ENCODE measurements around the gene ENOX1. TPM values are rescaled to one million over a fixed set of nuclear protein-coding genes. Genes with fewer than 3 reads are reported as not detected.

Gene ENOX1
- total RNA-seq, 1 donor from 2014 or later = 1.1 TPM

DNA sequence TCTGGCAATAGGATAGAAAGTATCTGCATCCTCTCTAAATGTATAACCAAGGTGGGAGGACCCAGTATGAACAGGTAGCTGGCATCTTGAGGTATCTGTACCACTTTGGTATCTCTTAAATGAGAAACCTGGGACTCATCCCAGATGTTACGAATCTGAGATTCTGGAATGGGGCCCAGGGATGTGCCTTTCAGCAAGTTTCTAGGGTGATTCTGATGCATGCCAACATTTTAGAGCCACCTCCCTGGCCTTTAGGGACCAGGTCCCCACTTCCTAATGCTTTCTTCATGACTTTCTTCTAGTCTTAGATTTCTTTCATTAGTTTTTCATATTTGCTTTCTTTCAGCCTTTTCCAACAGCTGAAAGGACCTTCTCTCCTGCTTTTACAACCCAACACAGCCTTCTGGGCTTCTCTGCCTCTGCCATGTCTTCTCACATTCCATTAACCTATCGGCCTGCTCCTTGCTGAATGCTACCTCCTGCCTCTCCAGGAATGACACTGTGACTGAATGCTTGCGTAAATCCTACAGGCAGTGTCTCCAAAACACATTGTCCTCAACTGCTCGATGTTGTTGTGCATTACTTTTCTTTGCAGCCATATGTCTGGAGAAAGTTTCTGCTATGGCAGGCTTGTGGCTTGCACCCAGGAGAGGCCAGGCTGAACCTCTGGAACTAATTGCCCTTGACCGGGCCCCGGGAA, 479.4 kb downstream of the ENOX1 start:
- H3K4me2 ChIP-seq = no peak overlapping the region
- no peak overlapping the region for H3K4me3 ChIP-seq
- H3K9me3 ChIP-seq (ENCODE audit: low read depth) = no peaks in the 10 kb centered on the region
- Mint-ChIP-seq H3K4me1 (peaks cover 23% of the 10 kb centered on the region), H3K36me3 (no peaks in the 10 kb centered on the region), H3K27ac (no peak overlapping the region), H3K4me3 (no peak overlapping the region), H3K27me3 (ENCODE audit: insufficient read depth, low read depth) (peaks cover 2% of the 10 kb centered on the region), H3K9me3 (no peaks in the 10 kb centered on the region)
- no peaks in the 10 kb centered on the region for H3F3A ChIP-seq (ENCODE audit: low read depth)
- DNase-seq (ENCODE audit: low spot score) = no peak
- H3K27ac ChIP-seq = no peak overlapping the region
- no peak overlapping the region for H3K9ac ChIP-seq
- H4K20me1 ChIP-seq (ENCODE audit: low read depth) = no peaks in the 10 kb centered on the region
- TF ChIP-seq, protein P1, sequence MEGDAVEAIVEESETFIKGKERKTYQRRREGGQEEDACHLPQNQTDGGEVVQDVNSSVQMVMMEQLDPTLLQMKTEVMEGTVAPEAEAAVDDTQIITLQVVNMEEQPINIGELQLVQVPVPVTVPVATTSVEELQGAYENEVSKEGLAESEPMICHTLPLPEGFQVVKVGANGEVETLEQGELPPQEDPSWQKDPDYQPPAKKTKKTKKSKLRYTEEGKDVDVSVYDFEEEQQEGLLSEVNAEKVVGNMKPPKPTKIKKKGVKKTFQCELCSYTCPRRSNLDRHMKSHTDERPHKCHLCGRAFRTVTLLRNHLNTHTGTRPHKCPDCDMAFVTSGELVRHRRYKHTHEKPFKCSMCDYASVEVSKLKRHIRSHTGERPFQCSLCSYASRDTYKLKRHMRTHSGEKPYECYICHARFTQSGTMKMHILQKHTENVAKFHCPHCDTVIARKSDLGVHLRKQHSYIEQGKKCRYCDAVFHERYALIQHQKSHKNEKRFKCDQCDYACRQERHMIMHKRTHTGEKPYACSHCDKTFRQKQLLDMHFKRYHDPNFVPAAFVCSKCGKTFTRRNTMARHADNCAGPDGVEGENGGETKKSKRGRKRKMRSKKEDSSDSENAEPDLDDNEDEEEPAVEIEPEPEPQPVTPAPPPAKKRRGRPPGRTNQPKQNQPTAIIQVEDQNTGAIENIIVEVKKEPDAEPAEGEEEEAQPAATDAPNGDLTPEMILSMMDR (IDR thresholded peaks at IDR 0.05) = no peak
- no peak for TF ChIP-seq EZH2 (IDR thresholded peaks at IDR 0.05)
- no peak for TF ChIP-seq EZH2phosphoT487 (IDR thresholded peaks at IDR 0.05)
- H3K27me3 ChIP-seq = no peaks in the 10 kb centered on the region
- no peaks in the 10 kb centered on the region for H3K36me3 ChIP-seq
- H2AFZ ChIP-seq (replicated peaks) = no peak overlapping the region
- no peaks in the 10 kb centered on the region for H3K79me2 ChIP-seq (ENCODE audit: low read depth)
- no peaks in the 10 kb centered on the region for H3K4me1 ChIP-seq

GRCh38 chr13:43306372-43306771, 480.4 kb downstream of the ENOX1 start:
- no peak overlapping the region for H3K4me3 Mint-ChIP-seq
- no peaks in the 10 kb centered on the region for H4K20me1 ChIP-seq (ENCODE audit: low read depth)
- H3K9me3 Mint-ChIP-seq = no peaks in the 10 kb centered on the region
- H3K27me3 Mint-ChIP-seq (ENCODE audit: insufficient read depth, low read depth) = peaks cover 2% of the 10 kb centered on the region
- no peak overlapping the region for H3K27ac ChIP-seq
- H3K4me1 ChIP-seq = no peaks in the 10 kb centered on the region
- no peak overlapping the region for H3K4me2 ChIP-seq
- H3K27me3 ChIP-seq = no peaks in the 10 kb centered on the region
- H3K4me1 Mint-ChIP-seq = peaks cover 24% of the 10 kb centered on the region
- no peak overlapping the region for H3K9ac ChIP-seq
- DNase-seq (ENCODE audit: low spot score) = no peak
- no peak overlapping the region for H2AFZ ChIP-seq (replicated peaks)
- H3F3A ChIP-seq (ENCODE audit: low read depth) = no peaks in the 10 kb centered on the region
- H3K4me3 ChIP-seq = no peak overlapping the region
- H3K9me3 ChIP-seq (ENCODE audit: low read depth) = no peaks in the 10 kb centered on the region
- H3K79me2 ChIP-seq (ENCODE audit: low read depth) = no peaks in the 10 kb centered on the region
- H3K36me3 Mint-ChIP-seq = no peaks in the 10 kb centered on the region
- TF ChIP-seq, protein P1 (IDR thresholded peaks at IDR 0.05) = no peak
- TF ChIP-seq EZH2 (IDR thresholded peaks at IDR 0.05) (no peak), EZH2phosphoT487 (IDR thresholded peaks at IDR 0.05) (no peak)
- H3K27ac Mint-ChIP-seq = no peak overlapping the region
- no peaks in the 10 kb centered on the region for H3K36me3 ChIP-seq

DNA sequence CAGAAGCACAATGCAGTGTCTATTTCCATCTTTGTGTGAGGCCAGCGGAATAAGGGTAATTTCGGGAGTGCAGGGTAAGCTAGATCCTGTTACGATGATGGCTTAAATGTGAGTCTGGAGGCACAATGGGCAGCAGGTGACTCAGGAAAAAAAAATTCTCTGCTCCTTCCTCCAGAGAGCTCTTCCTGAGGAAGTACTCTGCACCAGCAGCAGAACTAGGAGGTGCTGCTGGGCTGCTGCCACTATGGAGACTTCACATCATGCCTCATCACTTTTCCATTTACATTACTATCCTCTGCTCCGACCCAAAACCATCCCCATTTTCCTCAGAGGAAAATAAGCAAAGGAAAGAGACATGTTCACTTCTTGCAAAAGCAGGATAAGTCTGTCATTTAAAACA, 481.4 kb downstream of the ENOX1 start:
- H3K79me2 ChIP-seq (ENCODE audit: low read depth) = no peaks in the 10 kb centered on the region
- H3F3A ChIP-seq (ENCODE audit: low read depth) = no peaks in the 10 kb centered on the region
- no peaks in the 10 kb centered on the region for H4K20me1 ChIP-seq (ENCODE audit: low read depth)
- no peak overlapping the region for H3K4me2 ChIP-seq
- H3K36me3 ChIP-seq = no peaks in the 10 kb centered on the region
- no peak overlapping the region for H3K9ac ChIP-seq
- H2AFZ ChIP-seq (replicated peaks) = no peak overlapping the region
- H3K27me3 Mint-ChIP-seq (ENCODE audit: insufficient read depth, low read depth) = peaks cover 2% of the 10 kb centered on the region
- peaks cover 24% of the 10 kb centered on the region for H3K4me1 Mint-ChIP-seq
- no peak for DNase-seq (ENCODE audit: low spot score)
- no peaks in the 10 kb centered on the region for H3K36me3 Mint-ChIP-seq
- TF ChIP-seq EZH2phosphoT487 (IDR thresholded peaks at IDR 0.05) = no peak
- TF ChIP-seq EZH2 (IDR thresholded peaks at IDR 0.05) = no peak
- TF ChIP-seq, protein P1 (IDR thresholded peaks at IDR 0.05) = no peak
- H3K27ac ChIP-seq = no peak overlapping the region
- H3K9me3 Mint-ChIP-seq = no peaks in the 10 kb centered on the region
- H3K27me3 ChIP-seq = no peaks in the 10 kb centered on the region
- H3K4me3 ChIP-seq = no peak overlapping the region
- H3K4me1 ChIP-seq = no peaks in the 10 kb centered on the region
- no peak overlapping the region for H3K4me3 Mint-ChIP-seq
- no peaks in the 10 kb centered on the region for H3K9me3 ChIP-seq (ENCODE audit: low read depth)
- no peak overlapping the region for H3K27ac Mint-ChIP-seq
